GM12873 (cell line): ENCODE data around the gene RAB22A.

Source experiments
- CTCF ChIP-seq: IDR thresholded peaks from 2 replicates; pipeline ENCODE4 v1.5.1; 2012; ENCODE audit warnings: low read depth, mild to moderate bottlenecking, moderate library complexity, low read length, control low read depth; ENCODE audit not compliant: insufficient read depth; ENCODE audit errors: missing control alignments

The RAB22A gene

GRCh38 chr20:58377766-58378401, 68.4 kb downstream of the RAB22A start:
- TF ChIP-seq CTCF = no peak

- no peak for TF ChIP-seq CTCF
Observed at GRCh38 chr20:58378704-58379103, 69.2 kb downstream of the RAB22A start.

- no peak for TF ChIP-seq CTCF
Observed at GRCh38 chr20:58381627-58382026, 72.1 kb downstream of the RAB22A start.

GRCh38 chr20:58382096-58382495, 72.6 kb downstream of the RAB22A start:
- no peak for TF ChIP-seq CTCF

GRCh38 chr20:58384821-58385220, 75.3 kb downstream of the RAB22A start:
- no peak for TF ChIP-seq CTCF

- no peak for TF ChIP-seq CTCF
Observed at GRCh38 chr20:58388028-58388601, 78.6 kb downstream of the RAB22A start.

GRCh38 chr20:58388882-58389323, 79.4 kb downstream of the RAB22A start, which contains the start of gene VAPB:
Gene VAPB (plus strand): TSS chr20:58389229. CDS start chr20:58389460, 231 bp downstream.
- TF ChIP-seq CTCF = no peak
